ENCODE results near the gene MRPL28.
"Not testable (repeated sequence)": the region's sequence is repeated elsewhere in the genome, so short reads cannot be mapped to it uniquely, and the experiment has no call there.

The MRPL28 gene

DNA sequence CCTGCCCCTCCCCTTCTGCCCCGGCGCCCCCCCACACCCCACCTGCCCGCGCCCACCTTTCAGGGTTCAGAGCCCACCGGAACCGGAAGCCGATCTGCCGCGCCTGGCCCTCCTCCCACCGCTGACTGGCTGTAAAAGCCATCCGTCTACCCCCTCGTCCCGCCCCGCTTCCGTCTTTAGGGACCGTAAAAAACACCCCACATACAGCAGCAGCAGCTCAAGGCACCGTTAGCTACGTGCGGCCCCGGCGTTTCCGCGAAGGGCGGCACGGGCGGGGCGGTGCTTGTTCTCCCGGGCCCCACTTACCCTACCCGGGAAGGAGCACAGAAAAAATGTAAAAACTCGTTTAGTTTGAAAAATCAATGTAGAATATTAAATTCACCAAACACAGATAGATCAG is at the start of gene MRPL28:
Gene MRPL28 (minus strand): TSS at position 96 of the 400 bp plus-strand sequence. CDS start 320 bp downstream, outside the sequence.
- ChIA-PET POLR2A (interaction anchor here (0.7 to 2.2 kb wide), 6 partner anchors 11 to 136 kb away, joined by 3 to 17 read pairs (median 4); partner anchors contain the start of genes DECR2, FAM234A and PGAP6), CTCF (interaction anchor here (0.8 to 1.6 kb wide), 2 partner anchors 9 to 11 kb away, joined by 3 to 6 read pairs; no protein-coding TSS in a partner anchor)
- peak; percentile 96 for DNase-seq (ENCODE audit: extremely low spot score)
- TF ChIP-seq, protein P1, sequence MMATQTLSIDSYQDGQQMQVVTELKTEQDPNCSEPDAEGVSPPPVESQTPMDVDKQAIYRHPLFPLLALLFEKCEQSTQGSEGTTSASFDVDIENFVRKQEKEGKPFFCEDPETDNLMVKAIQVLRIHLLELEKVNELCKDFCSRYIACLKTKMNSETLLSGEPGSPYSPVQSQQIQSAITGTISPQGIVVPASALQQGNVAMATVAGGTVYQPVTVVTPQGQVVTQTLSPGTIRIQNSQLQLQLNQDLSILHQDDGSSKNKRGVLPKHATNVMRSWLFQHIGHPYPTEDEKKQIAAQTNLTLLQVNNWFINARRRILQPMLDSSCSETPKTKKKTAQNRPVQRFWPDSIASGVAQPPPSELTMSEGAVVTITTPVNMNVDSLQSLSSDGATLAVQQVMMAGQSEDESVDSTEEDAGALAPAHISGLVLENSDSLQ (IDR thresholded peaks at IDR 0.05): peak; percentile 99
- TF ChIP-seq TARDBP (IDR thresholded peaks at IDR 0.05) (no peak), SUZ12 (IDR thresholded peaks at IDR 0.05) (no peak), NFRKB (IDR thresholded peaks at IDR 0.05) (no peak), HDGF (IDR thresholded peaks at IDR 0.05; ENCODE audit: borderline replicate concordance) (no peak), BHLHE40 (IDR thresholded peaks at IDR 0.05; ENCODE audit: borderline replicate concordance) (no peak), FOXM1 (IDR thresholded peaks at IDR 0.05; ENCODE audit: borderline replicate concordance) (no peak), FOXK2 (IDR thresholded peaks at IDR 0.05) (no peak)

DNA sequence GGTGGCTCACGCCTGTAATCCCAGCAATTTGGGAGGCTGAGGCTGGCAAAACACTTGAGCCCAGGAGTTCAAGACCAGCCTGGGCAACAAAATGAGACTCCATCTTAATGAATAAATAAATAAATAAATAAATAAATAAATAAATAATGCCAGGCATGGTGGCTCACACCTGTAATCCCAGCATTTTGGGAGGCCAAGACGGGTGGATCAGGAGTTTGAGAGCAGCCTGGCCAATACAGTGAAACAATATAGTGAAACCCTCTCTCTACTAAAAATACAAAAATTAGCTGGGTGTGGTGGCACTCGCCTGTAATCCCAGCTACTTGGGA is 44.8 kb upstream of the MRPL28 start:
- POLR2A ChIA-PET; DNase-seq (ENCODE audit: extremely low spot score): not testable (repeated sequence)

DNA sequence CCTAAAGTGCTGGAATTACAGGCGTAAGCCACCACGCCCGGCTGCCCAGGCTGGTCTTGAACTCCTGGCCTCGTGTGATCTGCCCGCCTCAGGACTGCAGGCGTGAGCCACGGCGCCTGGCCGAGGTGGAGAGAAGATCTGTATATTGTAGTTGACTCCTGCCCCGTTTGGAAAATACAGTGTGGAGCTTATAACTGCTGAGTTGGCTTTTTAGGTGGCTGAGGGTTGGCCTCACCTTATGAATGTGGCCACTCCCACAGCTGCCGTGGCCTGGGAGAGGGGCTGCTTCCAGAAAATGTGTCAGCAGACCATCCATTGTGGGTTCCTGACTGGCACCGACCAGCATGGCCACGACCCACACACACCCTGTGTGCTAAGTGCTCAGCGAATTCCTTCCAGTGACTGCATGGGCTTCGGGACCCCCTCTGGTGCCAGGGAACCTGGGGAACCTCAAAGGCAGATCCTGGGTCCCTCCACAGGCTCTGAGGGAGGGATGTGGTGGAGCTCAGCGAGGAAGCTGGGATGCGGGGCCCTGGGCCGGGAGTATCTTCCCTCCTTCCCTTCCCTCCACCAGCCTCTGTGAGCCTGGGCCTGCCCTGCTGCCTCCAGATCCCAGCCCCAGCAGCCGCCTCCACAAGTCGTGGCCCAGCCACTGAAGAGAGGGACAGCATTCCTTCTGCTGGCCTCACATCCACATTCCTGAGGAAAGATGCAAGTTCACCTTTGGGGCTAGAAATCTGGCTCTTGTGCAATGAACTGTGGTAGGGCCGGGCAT is 44.2 kb upstream of the MRPL28 start:
- POLR2A ChIA-PET: no interaction called here
- CTCF ChIA-PET: no interaction called here
- TF ChIP-seq LEF1 (IDR thresholded peaks at IDR 0.05; ENCODE audit: borderline replicate concordance) (no peak), FOXK2 (IDR thresholded peaks at IDR 0.05) (no peak), BHLHE40 (IDR thresholded peaks at IDR 0.05; ENCODE audit: borderline replicate concordance) (no peak), FOXA1 (IDR thresholded peaks at IDR 0.05) (no peak), FOXM1 (IDR thresholded peaks at IDR 0.05; ENCODE audit: borderline replicate concordance) (no peak)
- TF ChIP-seq, protein P1 (IDR thresholded peaks at IDR 0.05): no peak
- DNase-seq (ENCODE audit: extremely low spot score): no peak

More for the DNA sequence above, 44.8 kb upstream of the MRPL28 start:
- CTCF ChIA-PET: not testable (repeated sequence)

DNA sequence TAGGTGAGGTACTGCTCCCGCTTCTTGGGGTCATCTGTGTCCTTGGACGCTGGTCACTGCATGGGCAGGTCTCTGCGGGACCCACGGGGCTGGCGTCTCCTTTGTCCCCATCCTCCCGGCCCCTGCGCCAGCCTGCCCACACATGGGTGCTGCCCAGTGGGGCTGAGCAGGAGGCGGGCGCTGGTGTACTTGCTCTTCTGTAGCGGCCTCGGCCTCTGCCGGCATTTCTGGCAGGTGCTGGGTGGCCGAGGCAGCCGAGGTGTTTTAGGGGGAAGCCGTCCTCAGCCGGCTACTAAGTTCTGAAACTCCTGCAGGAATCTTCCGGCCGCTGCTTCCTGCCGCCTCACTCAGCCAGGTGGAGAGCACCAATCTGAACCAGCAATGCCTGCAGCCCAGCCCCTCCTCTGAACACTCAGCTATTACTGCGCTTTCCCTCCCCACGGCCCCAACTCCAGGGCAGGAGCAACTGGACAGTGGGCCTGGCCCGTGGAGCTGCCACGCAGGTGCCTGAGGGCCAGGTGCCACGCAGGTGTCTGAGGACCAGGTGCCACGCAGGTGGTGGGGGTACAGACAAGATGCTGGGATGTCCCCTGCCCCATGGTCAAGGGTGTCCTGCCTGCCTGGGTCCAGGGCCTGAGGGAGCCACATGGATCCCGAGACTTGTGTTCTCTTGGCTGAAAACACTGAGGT is 41.4 kb upstream of the MRPL28 start:
- POLR2A ChIA-PET: interaction anchor here (0.9 to 1.5 kb wide), 3 partner anchors 10 to 42 kb away, joined by 3 to 10 read pairs (median 3); partner anchors contain the start of genes DECR2 and RAB11FIP3
- CTCF ChIA-PET: no interaction called here
- TF ChIP-seq FOXM1 (IDR thresholded peaks at IDR 0.05; ENCODE audit: borderline replicate concordance) (no peak), BHLHE40 (IDR thresholded peaks at IDR 0.05; ENCODE audit: borderline replicate concordance) (no peak), NFRKB (IDR thresholded peaks at IDR 0.05) (no peak), FOXA1 (IDR thresholded peaks at IDR 0.05) (no peak), SP1 (IDR thresholded peaks at IDR 0.05) (no peak), ARNT (IDR thresholded peaks at IDR 0.05) (no peak), SUZ12 (IDR thresholded peaks at IDR 0.05) (no peak), L3MBTL2 (conservative IDR thresholded peaks at IDR 0.05) (no peak)
- TF ChIP-seq, protein P1 (IDR thresholded peaks at IDR 0.05): no peak
- no peak for DNase-seq (ENCODE audit: extremely low spot score)

DNA sequence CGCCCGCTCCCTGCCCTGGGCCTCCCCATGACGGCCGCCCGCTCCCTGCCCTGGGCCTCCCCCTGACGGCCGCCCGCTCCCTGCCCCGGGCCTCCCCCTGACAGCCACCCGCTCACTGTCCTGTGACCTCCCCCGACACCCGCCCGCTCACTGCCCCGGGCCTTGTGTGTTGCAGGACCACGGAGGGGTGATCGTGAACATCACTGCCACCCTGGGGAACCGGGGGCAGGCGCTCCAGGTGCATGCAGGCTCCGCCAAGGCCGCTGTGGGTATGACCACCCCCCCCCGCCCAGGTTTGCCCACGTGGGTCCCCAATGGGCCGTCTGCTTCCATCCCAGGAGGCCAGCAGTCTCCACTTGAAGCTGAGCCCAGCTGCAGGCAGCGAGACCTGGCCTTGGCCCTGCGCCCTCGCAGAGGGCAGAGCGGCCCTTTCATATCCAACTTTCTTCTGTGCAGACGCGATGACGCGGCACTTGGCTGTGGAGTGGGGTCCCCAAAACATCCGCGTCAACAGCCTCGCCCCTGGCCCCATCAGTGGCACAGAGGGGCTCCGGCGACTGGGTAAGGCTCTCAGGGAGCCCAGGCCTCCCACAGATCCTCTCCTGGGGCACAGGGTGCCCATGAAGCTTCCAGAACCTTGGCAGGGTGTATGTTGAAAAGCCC is 40.3 kb upstream of the MRPL28 start:
- CTCF ChIA-PET: no interaction called here
- DNase-seq (ENCODE audit: extremely low spot score): no peak
- TF ChIP-seq FOXA1 (IDR thresholded peaks at IDR 0.05) (no peak), ZNF384 (IDR thresholded peaks at IDR 0.05) (no peak), FOXK2 (IDR thresholded peaks at IDR 0.05) (no peak), HDGF (IDR thresholded peaks at IDR 0.05; ENCODE audit: borderline replicate concordance) (no peak), SP1 (IDR thresholded peaks at IDR 0.05) (no peak), LEF1 (IDR thresholded peaks at IDR 0.05; ENCODE audit: borderline replicate concordance) (no peak), TARDBP (IDR thresholded peaks at IDR 0.05) (no peak), CTBP1 (IDR thresholded peaks at IDR 0.05; ENCODE audit: borderline replicate concordance) (no peak), L3MBTL2 (conservative IDR thresholded peaks at IDR 0.05) (no peak), SUZ12 (IDR thresholded peaks at IDR 0.05) (no peak), FOXM1 (IDR thresholded peaks at IDR 0.05; ENCODE audit: borderline replicate concordance) (no peak), BHLHE40 (IDR thresholded peaks at IDR 0.05; ENCODE audit: borderline replicate concordance) (no peak), NFRKB (IDR thresholded peaks at IDR 0.05) (no peak), ARNT (IDR thresholded peaks at IDR 0.05) (no peak), ELF4 (IDR thresholded peaks at IDR 0.05) (no peak)
- TF ChIP-seq, protein P1 (IDR thresholded peaks at IDR 0.05): no peak
- POLR2A ChIA-PET: interaction anchor here (1.2 kb wide), 1 partner anchor 43 kb away, joined by 3 read pairs; no protein-coding TSS in a partner anchor
